GM12878 (cell line): Measurements from ENCODE around the gene METTL15. TPM values are rescaled to one million over a fixed set of nuclear protein-coding genes. Genes with fewer than 3 reads are reported as not detected.
A peak's percentile ranks its signal among the peaks of the same experiment; 100 is the strongest.

Experiments used
- ATAC-seq: fragments of 200-7000 bp; cut with Tn5 transposase; 3 replicates; pipeline ENCODE4 v1.9.1; 2020; ENCODE audit warnings: mild to moderate bottlenecking, moderate library complexity
- BruUV-seq: library from RNA; stranded (reverse); fragments of 400-500 nt; replicated peaks from 2 replicates; lab custom pipeline; 2021; lab: Mats Ljungman, UMichigan
- CTCF ChIA-PET: fragments of 300-600 bp; sonication (Branson Sonifier 250); formaldehyde crosslinking; extraction: SDS; loops from one replicate; lab custom pipeline; 2021; ENCODE audit warnings: inconsistent platforms; lab: Yijun Ruan, JAX
- POLR2A ChIA-PET: fragments of 350-600 bp; formaldehyde crosslinking; extraction: SDS; loops from one replicate; lab custom pipeline; 2021; ENCODE audit warnings: inconsistent platforms; lab: Charles Lee
- RAD21 ChIA-PET: fragments of 300-600 bp; sonication (Branson Sonifier 250); formaldehyde crosslinking; loops from one replicate; lab custom pipeline; 2023; ENCODE audit warnings: antibody characterized with exemption; ENCODE audit not compliant: unreplicated experiment; lab: Charles Lee
- SMC1A ChIA-PET: fragments of 300-600 bp; sonication (Branson Sonifier 250); formaldehyde crosslinking; loops from one replicate; lab custom pipeline; 2023; ENCODE audit not compliant: unreplicated experiment, uncharacterized antibody; lab: Charles Lee
- DNase-seq: peaks from one replicate; pipeline ENCODE4 v3.0.0-alpha.2; 2011; ENCODE audit warnings: low read depth, low spot score
- FAIRE-seq: peaks from 3 replicates; lab custom pipeline; 2011; peaks lifted over from hg19 to GRCh38; lab: Jason Lieb, UNC
- H2AFZ ChIP-seq: 2 replicates; pipeline ENCODE4 v1.6.0; 2011; ENCODE audit warnings: low read depth, low read length, control low read depth; ENCODE audit not compliant: control insufficient read depth
- H3K27ac ChIP-seq: 2 replicates; pipeline ENCODE4 v1.5.1; 2011; ENCODE audit warnings: control low read depth; ENCODE audit not compliant: control insufficient read depth, insufficient read depth
- H3K27me3 ChIP-seq, 2 experiments: replicated peaks in 1 of 2; 2 replicates each; pipeline versions ENCODE4 v1.6.0 to v1.6.1; 2011; ENCODE audit warnings: low read length in 1 of 2; ENCODE audit not compliant: control insufficient read depth in 2 of 2, insufficient read depth in 2 of 2
- H3K36me3 ChIP-seq, 2 experiments: 2 replicates each; pipeline ENCODE4 v1.5.1; 2011; ENCODE audit warnings: low read length in 1 of 2; ENCODE audit not compliant: control insufficient read depth in 2 of 2, insufficient read depth in 2 of 2
- H3K4me1 ChIP-seq: 2 replicates; pipeline ENCODE4 v1.6.1; 2011; ENCODE audit warnings: mild to moderate bottlenecking, low read length, moderate library complexity, mixed read lengths; ENCODE audit not compliant: control insufficient read depth, insufficient read depth
- H3K4me2 ChIP-seq: 2 replicates; pipeline ENCODE4 v1.6.0; 2011; ENCODE audit warnings: control low read depth; ENCODE audit not compliant: control insufficient read depth, insufficient read depth
- H3K4me3 ChIP-seq: fragments of 200-600 bp; sonication (generic); 2 replicates; pipeline ENCODE4 v1.5.1; 2016
- H3K79me2 ChIP-seq: 2 replicates; pipeline ENCODE4 v1.6.0; 2011; ENCODE audit warnings: low read length; ENCODE audit not compliant: control insufficient read depth, insufficient read depth
- H3K9ac ChIP-seq: 2 replicates; pipeline ENCODE4 v1.8.0; 2011; ENCODE audit warnings: low read length, control low read depth, mixed read lengths; ENCODE audit not compliant: control insufficient read depth, insufficient read depth
- H3K9me3 ChIP-seq: replicated peaks from 3 replicates; pipeline ENCODE4 v1.5.1; 2011; ENCODE audit warnings: mild to moderate bottlenecking, low read length; ENCODE audit not compliant: control insufficient read depth, insufficient read depth
- H4K20me1 ChIP-seq: 2 replicates; pipeline ENCODE4 v1.6.0; 2011; ENCODE audit not compliant: control insufficient read depth, insufficient read depth
- NFYB ChIP-seq: IDR thresholded peaks from 2 replicates; pipeline ENCODE4 v1.6.1; 2011; ENCODE audit warnings: low read depth, mild to moderate bottlenecking, low read length, improper control_type of control experiment, moderate library complexity; ENCODE audit not compliant: insufficient read depth
- PML ChIP-seq: IDR thresholded peaks from 2 replicates; pipeline ENCODE4 v1.6.1; 2012; ENCODE audit warnings: low read length, inconsistent platforms
- ZZZ3 ChIP-seq: IDR thresholded peaks from 2 replicates; pipeline ENCODE4 v1.6.1; 2011; ENCODE audit warnings: low read depth; ENCODE audit not compliant: control insufficient read depth, insufficient read length
- in situ Hi-C: fragments of 300-500 bp; cut with MboI; formaldehyde crosslinking; loops from 9 replicates; pipeline ENCODE4 v1.14.3; 2018; ENCODE audit warnings: mixed read lengths
- intact Hi-C: fragments of 100-400 bp; cut with micrococcal nuclease; formaldehyde crosslinking; loops from one replicate; pipeline ENCODE4 v1.14.2; 2022; ENCODE audit not compliant: unreplicated experiment
- polyA plus RNA-seq, 11 experiments: library from polyadenylated mRNA; depleted of rRNA in 4 of 11; unstranded in 6 of 11; stranded (reverse) in 5 of 11; fragments of >200 nt; fragmentation: Nextera tagmentation in 4 of 11; fragmentation: Illumina TruSeq in 1 of 11; extraction: Ambion mirVana in 4 of 11; extraction: Trizol in 1 of 11; gene quantifications; 1 replicate in 1 of 11; 2 replicates in 10 of 11; pipeline versions ENCODE4 v1.2.1 to v1.2.3, GENCODE V29; 2011 to 2016; ENCODE audit warnings: inconsistent platforms in 2 of 11, missing spikeins in 2 of 11, low read depth in 1 of 11
- total RNA-seq, 4 experiments: library from RNA; depleted of rRNA in 3 of 4; stranded (reverse); fragments of >200 nt in 3 of 4; fragmentation: Illumina TruSeq in 1 of 4; extraction: Trizol in 1 of 4; gene quantifications; 2 replicates each; pipeline versions ENCODE4 v1.2.1 to v1.2.3, GENCODE V29; 2013 to 2021
- TF ChIP-seq, protein P1 (sequence below): fragments of 450-650 bp; formaldehyde crosslinking; IDR thresholded peaks from 2 replicates; pipeline ENCODE4 v1.4.0; 2022; ENCODE audit warnings: mild to moderate bottlenecking, moderate library complexity
- TF ChIP-seq, protein P2 (sequence below): fragments of 450-650 bp; IDR thresholded peaks from 2 replicates; pipeline ENCODE4 v1.6.1; 2017; ENCODE audit warnings: borderline replicate concordance

Gene METTL15
- total and polyA plus RNA-seq, 10 of the 15 experiments (the other 5 are each of a cell fraction or from before 2014, with no cell fraction given), result 7.9 to 16.9 (median 14.4) TPM

- no peak for TF ChIP-seq NFYB
- TF ChIP-seq, protein P1, sequence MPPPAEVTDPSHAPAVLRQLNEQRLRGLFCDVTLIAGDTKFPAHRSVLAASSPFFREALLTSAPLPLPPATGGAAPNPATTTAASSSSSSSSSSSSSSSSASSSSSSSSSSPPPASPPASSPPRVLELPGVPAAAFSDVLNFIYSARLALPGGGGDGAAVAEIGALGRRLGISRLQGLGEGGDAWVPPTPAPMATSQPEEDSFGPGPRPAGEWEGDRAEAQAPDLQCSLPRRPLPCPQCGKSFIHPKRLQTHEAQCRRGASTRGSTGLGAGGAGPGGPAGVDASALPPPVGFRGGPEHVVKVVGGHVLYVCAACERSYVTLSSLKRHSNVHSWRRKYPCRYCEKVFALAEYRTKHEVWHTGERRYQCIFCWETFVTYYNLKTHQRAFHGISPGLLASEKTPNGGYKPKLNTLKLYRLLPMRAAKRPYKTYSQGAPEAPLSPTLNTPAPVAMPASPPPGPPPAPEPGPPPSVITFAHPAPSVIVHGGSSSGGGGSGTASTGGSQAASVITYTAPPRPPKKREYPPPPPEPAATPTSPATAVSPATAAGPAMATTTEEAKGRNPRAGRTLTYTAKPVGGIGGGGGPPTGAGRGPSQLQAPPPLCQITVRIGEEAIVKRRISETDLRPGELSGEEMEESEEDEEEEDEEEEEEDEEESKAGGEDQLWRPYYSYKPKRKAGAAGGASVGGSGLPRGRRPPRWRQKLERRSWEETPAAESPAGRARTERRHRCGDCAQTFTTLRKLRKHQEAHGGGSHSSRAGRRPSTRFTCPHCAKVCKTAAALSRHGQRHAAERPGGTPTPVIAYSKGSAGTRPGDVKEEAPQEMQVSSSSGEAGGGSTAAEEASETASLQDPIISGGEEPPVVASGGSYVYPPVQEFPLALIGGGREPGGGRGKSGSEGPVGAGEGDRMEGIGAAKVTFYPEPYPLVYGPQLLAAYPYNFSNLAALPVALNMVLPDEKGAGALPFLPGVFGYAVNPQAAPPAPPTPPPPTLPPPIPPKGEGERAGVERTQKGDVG (CRISPR knock-in tag), result no peak
- peak; percentile 61 for TF ChIP-seq ZZZ3
Measured at GRCh38 chr11:28110108-28110820, 2.1 kb downstream of the METTL15 start (continued).

DNA sequence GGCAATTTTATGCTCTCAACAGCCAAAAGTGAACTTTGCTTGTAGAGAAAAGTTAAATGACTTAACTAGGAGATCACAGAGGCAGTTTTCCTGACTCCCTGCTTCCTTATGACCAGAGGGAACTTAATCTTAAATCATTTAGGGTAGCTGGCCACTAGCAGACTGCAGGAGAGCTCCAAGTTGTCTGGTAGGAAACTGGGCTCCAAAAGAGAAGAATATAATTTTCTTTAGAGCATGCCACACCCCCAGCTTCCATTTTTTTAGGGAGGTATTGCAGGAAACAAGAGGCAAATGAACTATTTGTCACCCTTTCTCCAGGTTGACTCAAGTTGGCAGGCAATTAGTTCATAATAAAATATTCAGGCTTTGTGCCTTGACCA, 2.6 kb downstream of the METTL15 start:
- FAIRE-seq, result no peak
- CTCF ChIA-PET, result interaction anchor here (1.0 kb wide), 1 partner anchor 8 kb away, joined by 4 read pairs; no protein-coding TSS in a partner anchor
- H3K79me2 ChIP-seq, result peaks cover 59% of the 10 kb centered on the region

More for the DNA sequence above, 2.6 kb downstream of the METTL15 start:
- Histone ChIP-seq H3K4me2 (peak overlapping the region; percentile 71), H3K27ac (peak overlapping the region; percentile 86), H3K9ac (peak overlapping the region; percentile 94), H3K4me1 (peaks cover 6% of the 10 kb centered on the region), H2AFZ (peak overlapping the region; percentile 89), H3K27me3 (no peaks in the 10 kb centered on the region), H3K36me3 (0 out of 4 replicates have a peak, but pooled peaks cover 0 to 2% of the 10 kb centered on the region in 2 experiments), H3K4me3 (peak overlapping the region; percentile 78), H3K9me3 (no peaks in the 10 kb centered on the region), H4K20me1 (no peaks in the 10 kb centered on the region)
- ATAC-seq, result no peak
- no TSS peak for BruUV-seq
- TF ChIP-seq, protein P1 (CRISPR knock-in tag), result no peak
- TF ChIP-seq, protein P2, sequence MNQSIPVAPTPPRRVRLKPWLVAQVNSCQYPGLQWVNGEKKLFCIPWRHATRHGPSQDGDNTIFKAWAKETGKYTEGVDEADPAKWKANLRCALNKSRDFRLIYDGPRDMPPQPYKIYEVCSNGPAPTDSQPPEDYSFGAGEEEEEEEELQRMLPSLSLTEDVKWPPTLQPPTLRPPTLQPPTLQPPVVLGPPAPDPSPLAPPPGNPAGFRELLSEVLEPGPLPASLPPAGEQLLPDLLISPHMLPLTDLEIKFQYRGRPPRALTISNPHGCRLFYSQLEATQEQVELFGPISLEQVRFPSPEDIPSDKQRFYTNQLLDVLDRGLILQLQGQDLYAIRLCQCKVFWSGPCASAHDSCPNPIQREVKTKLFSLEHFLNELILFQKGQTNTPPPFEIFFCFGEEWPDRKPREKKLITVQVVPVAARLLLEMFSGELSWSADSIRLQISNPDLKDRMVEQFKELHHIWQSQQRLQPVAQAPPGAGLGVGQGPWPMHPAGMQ, result no peak
- no peak for TF ChIP-seq PML
- ChIA-PET SMC1A (interaction anchor here (1.0 to 1.9 kb wide), 3 partner anchors 9 to 183 kb away, joined by 3 to 6 read pairs (median 4); no protein-coding TSS in a partner anchor), RAD21 (no interaction called here), POLR2A (no interaction called here)
- intact Hi-C loops (loop anchor here (10.0 kb wide), 1 partner anchor 414 kb away; no protein-coding TSS in a partner anchor), in situ Hi-C loops (no loop called here)
- DNase-seq, result no peak
